Ovary (tissue), 9 donors: ENCODE results near the gene FADS1. TPM values are rescaled to one million over a fixed set of nuclear protein-coding genes. Genes with fewer than 3 reads are reported as not detected.

ENCODE experiments used
- DNase-seq, 5 donors: peaks; one replicate each; pipeline ENCODE4 v3.0.0-alpha.2; 2019 to 2020
- H3K27ac ChIP-seq, 2 donors: fragments of 200-600 bp; one replicate each; pipeline versions ENCODE4 v1.5.1 to v1.8.0; 2019 to 2022
- H3K27me3 ChIP-seq: fragments of 200-600 bp; one replicate; pipeline ENCODE4 v1.8.0; 2022
- H3K36me3 ChIP-seq: fragments of 200-600 bp; sonication (generic); one replicate; pipeline ENCODE4 v1.5.1; 2019
- H3K4me1 ChIP-seq: one replicate; pipeline ENCODE4 v1.8.1; 2013; ENCODE audit warnings: mild to moderate bottlenecking, moderate library complexity; ENCODE audit not compliant: insufficient read depth
- H3K4me3 ChIP-seq: fragments of 200-600 bp; sonication (generic); one replicate; pipeline ENCODE4 v1.5.1; 2017
- H3K9me3 ChIP-seq, 2 donors: fragments of 200-600 bp in 1 of 2; sonication (generic) in 1 of 2; one replicate each; pipeline versions ENCODE4 v1.5.1 to v1.8.1; 2013 to 2019; ENCODE audit warnings: mild to moderate bottlenecking in 1 of 2, moderate library complexity in 1 of 2
- CTCF ChIP-seq, 3 donors: fragments of 450-650 bp in 2 of 3; fragments of 200-600 bp in 1 of 3; IDR thresholded peaks; one replicate each; pipeline versions ENCODE4 v1.5.1 to v1.8.0; 2016 to 2022; ENCODE audit warnings: antibody characterized with exemption in 3 of 3, mild to moderate bottlenecking in 1 of 3
- EP300 ChIP-seq: sonication (generic); formaldehyde crosslinking; IDR thresholded peaks from one replicate; pipeline ENCODE4 v1.6.1; 2017; ENCODE audit warnings: antibody characterized with exemption
- POLR2A ChIP-seq: fragments of 450-650 bp; IDR thresholded peaks from one replicate; pipeline ENCODE4 v1.6.1; 2017; ENCODE audit warnings: antibody characterized with exemption, mild to moderate bottlenecking, moderate library complexity
- WGBS, 3 donors: extraction: QIAGEN DNeasy Blood & Tissue Kit in 1 of 3; methylation state at CpG; one replicate each; pipeline versions ENCODE4 v1.1.5 to v1.1.7; 2013 to 2017; 5-methylcytosine and 5-hydroxymethylcytosine counted together
- intact Hi-C, 4 donors: fragments of 100-400 bp; cut with DNase I; formaldehyde crosslinking; loops; one replicate each; pipeline versions ENCODE4 v1.11.0 to v1.15.1; 2022 to 2023
- polyA plus RNA-seq, 2 donors: library from polyadenylated mRNA; stranded (reverse); fragments of 200-250 nt in 1 of 2; fragments of 350-450 nt in 1 of 2; fragmentation: Illumina TruSeq in 1 of 2; extraction: RNeasy Lipid Tissue Mini Kit (QIAGEN cat#74804) in 1 of 2; gene quantifications; one replicate each; pipeline ENCODE4 v1.2.3, GENCODE V29; 2013 to 2014
- total RNA-seq, 7 donors: library from RNA; depleted of rRNA in 2 of 7; stranded (reverse); fragments of >200 nt in 2 of 7; fragmentation: NEBNext Ultra II Directional in 3 of 7; extraction: Animal tissue kit (Norgen Biotek cat#: 25700) in 3 of 7; gene quantifications; one replicate each; pipeline versions ENCODE4 v1.1.0 to v1.2.4, GENCODE V29; 2016 to 2023
- donor health status: DM: no; HTN: no; CAD: no; lungs with moderate emphysema.
- donor health status: DM: no; HTN: no; CAD: no.
- donor health status: Bipolar disorder and iron deficiency.
- donor health status: DM: yes; HTN: yes; CAD: no.
- donor health status: DM: no; HTN: no; CAD: no.
- donor health status: DM: yes; HTN: yes; CAD: no.

Gene FADS1
- total and polyA plus RNA-seq, 9 donors = 16.2 to 242 (median 45.3) TPM

DNA sequence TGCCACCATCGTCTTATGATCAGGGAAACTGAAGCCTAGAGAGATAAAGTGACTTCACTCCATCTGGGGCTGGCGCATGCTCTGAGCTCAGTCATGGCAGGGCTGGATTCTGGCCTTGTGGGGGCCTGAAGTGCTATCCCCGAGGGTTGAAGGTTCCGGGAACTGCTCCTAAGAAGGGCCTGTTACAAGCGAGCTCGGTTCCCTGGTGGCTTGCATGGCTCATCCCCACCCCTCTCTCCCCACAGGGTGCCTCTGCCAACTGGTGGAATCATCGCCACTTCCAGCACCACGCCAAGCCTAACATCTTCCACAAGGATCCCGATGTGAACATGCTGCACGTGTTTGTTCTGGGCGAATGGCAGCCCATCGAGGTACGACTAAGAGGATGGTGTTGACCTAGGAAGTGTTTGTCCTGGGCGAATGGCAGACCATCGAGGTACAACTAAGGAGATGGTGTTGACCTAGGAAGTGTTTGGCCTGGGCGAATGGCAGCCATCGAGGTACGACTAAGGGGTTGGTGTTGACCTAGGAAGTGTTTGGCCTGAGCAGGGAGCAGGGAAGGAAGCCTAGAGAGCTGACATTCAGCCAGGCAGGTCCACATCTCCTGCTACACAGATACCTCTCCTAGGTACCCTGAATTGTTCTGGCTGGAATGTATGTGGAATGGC, 31.2 kb upstream of the FADS1 start:
- H3K4me3 ChIP-seq = no peak overlapping the region
- 90 to 95% (median 93%) methylated on average over 18 of the region's 18 CpGs for WGBS, 3 donors
- H3K27ac ChIP-seq = no peak overlapping the region
- intact Hi-C loops = no loop called here
- no peaks in the 10 kb centered on the region for H3K27me3 ChIP-seq
- no peak for DNase-seq
- no peaks in the 10 kb centered on the region for H3K4me1 ChIP-seq
- no peaks in the 10 kb centered on the region for H3K36me3 ChIP-seq
- no peaks in the 10 kb centered on the region for H3K9me3 ChIP-seq
- TF ChIP-seq POLR2A = no peak
- TF ChIP-seq CTCF (IDR thresholded peaks at IDR 0.05) = no peak
- no peak for TF ChIP-seq EP300

- Histone ChIP-seq H3K9me3 (no peaks in the 10 kb centered on the region), H3K36me3 (no peaks in the 10 kb centered on the region), H3K4me3 (no peak overlapping the region), H3K4me1 (no peaks in the 10 kb centered on the region), H3K27me3 (no peaks in the 10 kb centered on the region), H3K27ac (no peak overlapping the region)
- DNase-seq = no peak
- no peak for TF ChIP-seq CTCF (IDR thresholded peaks at IDR 0.05)
- TF ChIP-seq EP300 = no peak
- no peak for TF ChIP-seq POLR2A
- WGBS, 3 donors = 78 to 82% (median 78%) methylated on average over 10 of the region's 10 CpGs
- intact Hi-C loops = no loop called here
Measured at GRCh38 chr11:61846362-61847020, 29.7 kb upstream of the FADS1 start.

GRCh38 chr11:61844909-61845565, 28.2 kb upstream of the FADS1 start:
- intact Hi-C loops = loop anchor here in 1 of 4 donors (1.0 kb wide), 1 partner anchor 32 kb away; no protein-coding TSS in a partner anchor
- no peak for DNase-seq

GRCh38 chr11:61842528-61842820, 25.7 kb upstream of the FADS1 start:
- H3K4me1 ChIP-seq = no peaks in the 10 kb centered on the region
- H3K27ac ChIP-seq = no peak overlapping the region
- no peaks in the 10 kb centered on the region for H3K36me3 ChIP-seq
- TF ChIP-seq CTCF (IDR thresholded peaks at IDR 0.05) (no peak), POLR2A (no peak)
- intact Hi-C loops = no loop called here
- no peaks in the 10 kb centered on the region for H3K9me3 ChIP-seq
- DNase-seq = no peak
- H3K4me3 ChIP-seq = no peak overlapping the region
- no peaks in the 10 kb centered on the region for H3K27me3 ChIP-seq
- WGBS, 3 donors = 90 to 96% (median 95%) methylated on average over 7 of the region's 7 CpGs

More at GRCh38 chr11:61844909-61845565, 28.2 kb upstream of the FADS1 start:
- no peaks in the 10 kb centered on the region for H3K36me3 ChIP-seq
- no peak for TF ChIP-seq POLR2A
- no peak for TF ChIP-seq EP300
- H3K9me3 ChIP-seq = no peaks in the 10 kb centered on the region
- 53 to 68% (median 65%) methylated on average over 16 of the region's 16 CpGs for WGBS, 3 donors
- no peak overlapping the region for H3K4me3 ChIP-seq
- no peaks in the 10 kb centered on the region for H3K27me3 ChIP-seq
- no peak overlapping the region for H3K27ac ChIP-seq
- no peaks in the 10 kb centered on the region for H3K4me1 ChIP-seq
